Stimulated activated CD8-positive, alpha-beta memory T cell treated with anti-CD3 and anti-CD28 coated beads, Interleukin-7, amount 100 ng/mL, for 1 hour (primary cell): ENCODE data around the gene NPC2.

Experiments used
- DNase-seq, 2 donors: peaks; one replicate each; pipeline ENCODE4 v3.0.0-alpha.2; 2020; ENCODE audit warnings: low read depth in 2 of 2

The NPC2 gene

GRCh38 chr14:74519316-74520074, 26.4 kb upstream of the NPC2 start:
- no peak for DNase-seq

- no peak for DNase-seq
Measured at GRCh38 chr14:74518221-74518620, 25.1 kb upstream of the NPC2 start.

- DNase-seq = no peak
Measured at GRCh38 chr14:74517731-74518130, 24.6 kb upstream of the NPC2 start.

- DNase-seq = no peak
Measured at GRCh38 chr14:74516451-74517160, 23.5 kb upstream of the NPC2 start.

GRCh38 chr14:74515891-74516412, 22.8 kb upstream of the NPC2 start:
- DNase-seq = no peak

- no peak for DNase-seq
Measured at GRCh38 chr14:74514471-74514941, 21.4 kb upstream of the NPC2 start.

DNA sequence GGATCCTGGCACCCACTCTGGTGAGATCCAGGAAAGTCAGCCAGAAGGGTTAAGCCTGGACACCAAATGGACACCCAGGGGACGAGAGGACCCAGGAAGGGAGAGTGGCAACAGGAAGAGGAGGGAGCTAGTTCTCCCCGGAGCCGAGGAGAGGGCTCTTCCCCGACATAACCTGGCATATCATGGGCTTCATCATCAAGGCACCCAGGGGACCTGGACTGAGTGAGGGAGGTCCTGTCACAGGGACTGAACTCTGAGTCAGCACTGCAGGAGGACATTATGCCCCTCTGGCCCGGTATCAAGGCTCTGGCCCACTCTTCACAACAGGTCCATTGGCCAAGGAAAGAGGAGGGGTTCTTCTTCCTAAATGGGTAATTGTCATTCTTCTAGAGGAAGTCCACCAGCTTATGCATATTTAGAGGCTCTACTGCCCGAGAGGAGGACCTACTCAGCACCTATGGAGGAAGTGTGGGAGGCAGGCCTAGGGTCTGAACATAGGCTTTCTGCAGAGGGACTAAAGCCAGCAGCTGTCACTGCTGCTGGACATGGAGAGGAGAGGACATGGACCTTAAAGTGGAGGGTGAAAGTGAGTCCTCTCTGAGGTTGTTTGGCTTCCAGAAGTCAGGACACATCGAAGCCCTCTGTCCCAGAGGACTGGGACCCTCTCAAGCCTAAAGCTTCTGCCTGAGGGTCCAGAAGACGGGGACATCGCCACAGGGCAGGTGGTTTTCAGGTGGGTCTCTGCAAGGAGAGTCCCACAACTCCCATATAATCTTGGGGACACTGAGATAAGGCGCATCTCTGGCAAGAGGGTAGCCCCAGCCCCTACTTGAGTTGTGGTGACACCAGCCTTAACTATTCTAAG, 19.1 kb upstream of the NPC2 start:
- no peak for DNase-seq

- no peak for DNase-seq
Measured at GRCh38 chr14:74510959-74511409, 17.9 kb upstream of the NPC2 start.

GRCh38 chr14:74510223-74510931, 17.3 kb upstream of the NPC2 start:
- no peak for DNase-seq

DNA sequence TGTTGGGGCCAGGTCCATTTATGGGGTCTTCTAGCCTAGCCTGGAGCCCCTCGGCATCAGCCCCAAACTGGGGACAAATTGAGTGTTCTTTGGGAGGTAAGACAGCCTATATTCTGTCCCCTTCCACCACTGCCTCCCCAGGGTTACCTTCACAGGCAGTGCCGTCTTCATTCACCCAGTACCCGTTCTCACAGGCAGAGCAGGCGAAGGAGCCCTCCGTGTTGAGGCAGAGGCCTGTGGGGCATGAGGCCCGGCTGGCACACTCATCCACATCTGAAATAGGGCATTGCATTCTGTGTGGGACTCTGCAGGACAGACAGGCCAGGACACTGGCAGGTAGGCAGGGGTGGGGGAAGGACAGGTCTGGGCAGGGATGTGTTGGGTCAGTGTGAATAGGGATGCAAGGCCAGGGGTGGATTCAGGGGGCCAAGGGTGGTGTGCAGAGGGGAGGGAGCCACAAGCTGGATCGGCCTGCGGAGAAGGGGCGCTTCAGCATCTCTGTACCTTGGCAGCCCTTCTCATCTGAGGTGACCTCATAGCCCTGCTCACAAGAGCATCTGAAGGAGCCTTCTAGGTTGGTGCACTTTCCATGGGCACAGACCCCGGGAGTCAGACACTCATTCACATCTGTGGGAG, 16.6 kb upstream of the NPC2 start:
- no peak for DNase-seq

DNA sequence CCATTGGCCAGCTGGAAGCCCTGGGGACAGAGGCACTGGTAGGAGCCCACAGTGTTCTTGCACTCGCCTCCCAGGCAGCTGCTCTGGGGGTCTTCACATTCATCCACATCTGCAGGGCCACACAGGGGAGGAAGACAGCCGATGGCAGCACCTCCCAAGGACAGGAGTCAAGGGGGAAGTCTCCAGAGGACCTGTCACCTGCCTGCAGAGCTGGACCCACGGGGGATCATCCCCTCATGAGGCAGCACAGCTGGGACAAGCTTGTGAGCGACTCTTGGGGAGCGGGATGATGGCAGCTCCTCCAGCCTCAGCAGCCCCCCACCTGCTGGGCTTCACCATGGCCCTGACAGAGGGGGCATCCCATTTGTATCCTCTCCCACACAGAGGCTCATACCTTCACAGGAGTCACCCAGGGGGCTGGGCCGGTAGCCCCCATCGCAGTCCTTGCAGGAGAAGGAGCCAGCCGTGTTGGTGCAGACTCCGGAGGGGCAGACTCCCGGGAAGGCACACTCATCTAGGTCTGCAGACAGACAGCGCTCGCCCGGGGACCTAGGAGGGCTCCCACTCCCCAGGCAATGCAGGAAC, 15.8 kb upstream of the NPC2 start:
- DNase-seq = no peak

DNA sequence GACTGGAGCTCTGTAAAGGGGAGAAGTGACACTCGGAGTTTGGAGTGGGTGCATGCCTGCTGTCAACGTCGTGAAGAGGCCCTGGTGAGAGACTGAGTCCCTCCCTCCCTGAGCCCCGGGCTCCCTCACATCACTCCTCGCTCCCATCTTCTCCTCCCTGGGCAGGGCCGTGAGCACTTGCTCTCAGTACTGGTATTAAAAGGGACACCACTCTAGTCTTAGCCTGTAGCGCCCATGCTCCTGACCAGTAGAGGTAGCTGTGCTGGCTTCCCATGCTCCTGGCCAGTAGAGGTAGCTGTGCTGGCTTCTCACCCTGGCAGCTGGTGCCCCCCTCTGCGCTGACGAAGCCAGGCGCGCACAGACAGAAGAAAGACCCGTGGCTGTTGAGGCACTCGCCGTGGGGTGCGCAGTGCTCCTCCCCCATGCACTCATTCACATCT, 15.2 kb upstream of the NPC2 start:
- no peak for DNase-seq

DNA sequence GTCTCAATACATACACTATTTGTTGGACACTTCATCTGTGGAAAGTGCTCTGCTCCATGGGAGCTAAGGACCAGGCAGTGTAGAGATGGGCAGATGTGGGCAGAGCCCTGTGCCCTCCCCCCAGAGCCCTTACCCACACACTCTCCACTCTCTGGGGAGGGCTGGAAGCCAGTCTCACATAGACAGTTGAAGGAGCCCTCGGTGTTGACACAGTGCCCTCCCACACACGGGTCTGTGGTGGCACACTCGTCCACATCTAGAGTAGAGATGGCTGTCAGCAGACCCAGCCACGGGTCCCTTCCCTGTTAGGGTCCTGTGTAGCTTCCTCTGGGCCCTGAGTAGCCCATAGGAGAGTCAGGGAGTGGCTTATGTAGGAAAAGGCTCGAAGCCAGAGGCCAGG, 14.7 kb upstream of the NPC2 start:
- no peak for DNase-seq

- no peak for DNase-seq
Measured at GRCh38 chr14:74507085-74507484, 14.0 kb upstream of the NPC2 start.

DNA sequence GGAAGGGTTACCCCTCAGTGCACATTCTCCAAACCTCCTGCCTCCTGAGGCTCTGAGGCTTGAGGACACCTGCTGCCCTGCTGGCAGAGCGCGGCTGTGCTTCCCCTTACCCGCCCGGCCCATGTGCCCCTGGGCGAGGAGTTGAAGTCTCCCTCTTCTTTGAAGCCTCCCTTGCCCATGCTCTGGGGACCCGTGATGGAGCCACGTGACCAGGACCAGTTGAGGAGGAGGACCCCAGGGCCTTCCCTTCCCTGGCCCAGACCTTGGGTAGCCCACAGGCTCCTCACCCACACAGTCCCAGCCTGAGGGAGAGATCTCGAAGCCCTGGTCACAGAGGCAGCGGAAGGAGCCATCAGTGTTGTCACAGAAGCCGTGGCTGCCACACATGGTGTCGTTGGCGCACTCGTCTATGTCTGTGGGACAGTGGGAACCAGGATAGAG, 13.3 kb upstream of the NPC2 start:
- no peak for DNase-seq

- no peak for DNase-seq
Measured at GRCh38 chr14:74505831-74506230, 12.7 kb upstream of the NPC2 start.

DNA sequence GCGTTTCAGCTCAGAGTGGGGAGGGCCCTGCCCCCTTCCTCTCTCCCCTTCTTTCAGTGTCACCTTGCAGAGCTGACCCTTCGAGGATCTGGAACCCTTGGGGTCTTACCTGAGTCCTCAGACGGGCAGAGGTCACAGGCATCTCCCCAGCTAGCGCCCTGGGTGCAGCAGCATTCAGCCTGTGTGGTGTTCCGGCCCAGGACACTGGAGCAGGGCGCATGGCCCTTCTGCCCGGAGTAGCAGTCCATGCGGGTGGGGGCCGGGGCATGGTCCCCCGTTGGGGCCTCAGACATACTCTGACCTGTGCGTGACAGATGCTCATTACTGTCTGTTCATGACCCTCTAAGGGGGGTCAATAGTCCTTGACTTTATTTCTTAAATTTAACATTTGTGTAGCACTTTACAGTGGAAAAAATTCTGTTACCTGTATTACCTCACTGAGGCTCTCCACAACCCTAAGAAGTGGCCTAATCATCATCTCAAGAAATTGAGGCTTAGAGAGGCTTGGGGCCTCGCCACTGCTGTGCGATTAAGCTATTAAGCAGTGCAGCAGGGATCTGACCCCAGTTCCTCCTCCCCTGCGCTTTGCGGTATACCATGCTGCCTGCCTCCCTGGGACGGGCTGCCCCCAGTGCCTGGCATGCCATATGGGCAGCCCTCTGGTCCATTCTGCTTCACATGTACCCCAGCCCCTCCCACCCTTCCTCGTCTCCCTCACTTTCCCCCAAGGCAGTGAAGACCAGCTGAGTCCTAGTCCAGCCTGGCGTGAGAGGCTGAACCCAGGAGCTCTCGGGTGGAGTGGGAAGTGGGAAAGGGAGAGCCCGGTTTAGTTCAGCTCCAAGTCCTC, 12.0 kb upstream of the NPC2 start:
- no peak for DNase-seq

- DNase-seq = no peak
Measured at GRCh38 chr14:74504412-74504811, 11.3 kb upstream of the NPC2 start.

DNA sequence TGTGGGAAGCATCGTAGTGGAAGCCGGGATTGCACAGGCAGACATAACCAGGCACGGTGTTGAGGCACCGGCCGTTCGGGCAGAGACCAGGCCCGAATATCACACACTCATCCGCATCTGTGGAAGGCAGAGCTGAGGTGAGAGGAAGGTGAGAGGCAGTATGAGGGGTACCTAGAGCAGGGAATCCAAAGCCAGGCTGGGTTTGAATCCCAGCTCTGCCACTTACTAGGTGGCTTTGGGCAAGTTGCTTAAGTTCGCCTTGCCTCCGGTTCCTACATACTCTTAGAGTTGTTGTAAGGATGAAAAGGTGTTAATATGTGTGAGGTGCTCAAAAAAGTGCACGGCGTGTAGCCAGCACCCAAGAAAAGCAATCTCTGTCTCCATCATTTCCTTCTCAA, 10.8 kb upstream of the NPC2 start:
- DNase-seq = no peak
